GM21381 (cell line): Measurements from ENCODE around the gene OR6X1.

Experiments
- ATAC-seq: cut with Tn5 transposase; IDR thresholded peaks from one replicate; pipeline ENCODE4 v1.9.1; 2021; ENCODE audit warnings: mild to moderate bottlenecking, moderate library complexity; ENCODE audit not compliant: unreplicated experiment

Gene OR6X1, protein sequence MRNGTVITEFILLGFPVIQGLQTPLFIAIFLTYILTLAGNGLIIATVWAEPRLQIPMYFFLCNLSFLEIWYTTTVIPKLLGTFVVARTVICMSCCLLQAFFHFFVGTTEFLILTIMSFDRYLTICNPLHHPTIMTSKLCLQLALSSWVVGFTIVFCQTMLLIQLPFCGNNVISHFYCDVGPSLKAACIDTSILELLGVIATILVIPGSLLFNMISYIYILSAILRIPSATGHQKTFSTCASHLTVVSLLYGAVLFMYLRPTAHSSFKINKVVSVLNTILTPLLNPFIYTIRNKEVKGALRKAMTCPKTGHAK

DNA sequence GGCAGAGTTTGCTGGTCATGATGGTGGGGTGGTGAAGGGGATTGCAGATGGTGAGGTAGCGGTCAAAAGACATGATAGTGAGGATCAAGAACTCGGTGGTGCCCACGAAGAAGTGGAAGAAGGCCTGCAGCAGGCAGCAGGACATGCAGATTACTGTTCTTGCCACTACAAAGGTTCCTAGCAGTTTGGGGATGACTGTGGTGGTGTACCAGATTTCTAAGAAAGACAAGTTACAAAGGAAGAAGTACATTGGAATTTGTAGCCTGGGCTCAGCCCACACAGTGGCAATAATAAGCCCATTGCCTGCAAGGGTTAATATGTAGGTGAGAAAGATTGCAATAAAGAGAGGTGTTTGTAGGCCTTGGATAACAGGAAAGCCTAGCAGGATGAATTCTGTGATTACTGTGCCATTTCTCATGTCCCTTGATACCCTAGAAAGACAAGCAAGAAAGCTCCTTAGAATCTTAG is at the start of gene OR6X1:
TSS of gene OR6X1 (minus strand) at position 418 of the 468 bp plus-strand sequence. CDS start at position 418, 0 bp downstream.
- no peak for ATAC-seq

DNA sequence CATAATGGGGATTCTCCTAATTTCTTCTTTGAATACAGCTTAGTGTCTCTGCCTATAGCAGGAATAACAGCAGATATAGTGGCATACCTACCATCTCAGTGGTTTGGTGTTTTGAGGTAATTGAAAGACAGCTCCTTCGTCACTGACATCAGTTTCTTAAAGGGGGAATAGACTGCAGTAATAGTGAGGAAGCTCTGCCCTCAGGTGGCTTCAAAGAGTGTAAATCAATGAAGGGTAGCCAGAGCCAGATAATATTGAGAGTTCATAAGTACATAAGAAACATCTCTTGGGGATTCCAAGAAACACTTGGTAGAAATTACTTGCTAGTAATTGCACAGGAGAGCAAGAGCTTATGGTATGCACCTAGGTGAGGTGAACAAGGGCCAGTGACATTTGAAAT is 47.4 kb upstream of the OR6X1 start:
- ATAC-seq, result no peak

DNA sequence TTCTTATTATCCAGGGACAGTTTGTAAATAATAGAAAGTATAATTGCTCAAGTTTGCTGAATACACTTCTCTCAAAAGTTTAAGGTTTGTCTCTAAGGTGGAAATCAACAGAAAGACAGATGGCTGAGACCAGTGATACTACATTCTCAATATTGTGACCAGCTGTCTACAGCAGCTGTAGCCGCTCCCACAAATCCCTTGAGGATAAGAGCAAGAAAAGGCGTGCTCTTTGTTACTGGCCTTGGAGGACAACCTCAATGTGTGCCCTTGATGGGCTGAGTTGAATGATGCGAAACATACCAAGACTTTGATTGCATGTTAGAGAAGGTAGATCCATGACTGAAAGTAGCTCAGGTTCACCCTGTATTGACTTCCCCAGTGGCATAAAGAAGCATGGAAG is 45.7 kb upstream of the OR6X1 start:
- no peak for ATAC-seq

DNA sequence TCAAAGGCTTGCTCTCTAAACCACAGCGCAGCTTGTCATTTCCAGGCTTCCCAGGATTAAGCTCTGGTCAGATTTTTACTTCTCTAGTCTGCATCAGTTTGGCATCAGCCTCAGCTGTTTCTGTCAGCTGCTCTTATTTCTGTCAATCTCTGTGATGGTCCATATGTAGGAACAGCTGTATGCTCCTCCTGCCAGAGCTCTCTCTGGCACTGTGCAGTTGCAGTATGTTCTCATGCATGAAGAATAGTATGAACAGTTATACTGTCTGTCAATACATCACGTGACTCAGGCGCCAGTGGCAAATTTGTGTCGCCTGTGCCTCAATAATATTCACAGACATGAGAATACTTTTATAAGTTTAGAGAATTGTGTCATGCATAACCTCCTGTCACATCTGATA is 45.1 kb upstream of the OR6X1 start:
- ATAC-seq, result no peak

DNA sequence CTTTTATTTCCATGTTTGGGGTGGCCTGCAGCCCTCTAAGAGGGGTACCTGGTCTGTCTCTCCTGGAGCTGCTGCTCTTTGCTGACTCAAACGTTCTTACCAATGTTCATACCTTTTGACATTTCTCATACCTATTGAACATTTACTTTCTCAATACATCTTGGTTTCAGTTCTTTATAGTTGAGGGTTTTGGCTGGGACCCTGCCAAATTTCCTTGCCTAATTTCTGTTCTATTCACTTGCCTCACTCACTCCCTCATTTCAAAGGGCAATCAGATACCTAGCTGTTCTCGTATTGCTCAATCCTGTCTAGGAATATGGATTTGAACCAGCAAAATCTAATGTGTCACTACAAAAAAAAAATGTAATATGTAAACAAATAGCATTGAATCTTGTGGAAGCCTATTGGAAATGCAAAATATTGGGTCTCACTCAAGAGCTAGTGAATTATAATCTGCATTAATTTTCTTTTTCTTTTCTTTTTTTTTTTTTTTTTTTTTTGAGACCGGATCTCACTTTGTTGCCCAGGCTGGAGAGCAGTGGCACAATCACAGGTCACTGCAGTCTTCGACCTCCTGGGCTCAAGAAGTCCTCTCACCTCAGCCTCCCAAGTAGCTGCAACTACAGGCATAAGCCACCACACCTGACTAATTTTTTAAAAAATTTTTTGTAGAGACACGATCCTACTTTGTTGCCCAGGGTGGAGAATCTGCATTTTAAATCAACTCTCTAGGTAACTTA is 44.4 kb upstream of the OR6X1 start:
- no peak for ATAC-seq

DNA sequence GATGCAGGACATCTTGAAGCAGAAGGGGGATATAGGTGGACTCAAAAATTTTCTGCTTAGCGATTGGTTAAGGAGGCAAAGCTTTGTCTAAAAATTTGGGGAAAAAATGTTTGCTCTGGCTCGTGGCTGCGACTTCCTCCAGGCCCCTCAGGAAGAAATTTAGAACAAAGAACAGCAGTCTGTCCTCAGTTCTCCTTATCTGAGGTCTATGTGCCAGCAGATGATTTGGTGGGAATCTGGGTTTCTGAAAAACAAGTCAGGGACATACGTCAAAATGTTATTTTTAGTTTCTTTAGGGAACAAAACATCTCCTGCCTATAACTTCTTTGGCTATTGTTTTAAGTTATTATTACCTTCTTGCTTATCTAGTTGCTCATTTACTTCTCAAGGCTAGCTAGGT is 43.8 kb upstream of the OR6X1 start:
- no peak for ATAC-seq

DNA sequence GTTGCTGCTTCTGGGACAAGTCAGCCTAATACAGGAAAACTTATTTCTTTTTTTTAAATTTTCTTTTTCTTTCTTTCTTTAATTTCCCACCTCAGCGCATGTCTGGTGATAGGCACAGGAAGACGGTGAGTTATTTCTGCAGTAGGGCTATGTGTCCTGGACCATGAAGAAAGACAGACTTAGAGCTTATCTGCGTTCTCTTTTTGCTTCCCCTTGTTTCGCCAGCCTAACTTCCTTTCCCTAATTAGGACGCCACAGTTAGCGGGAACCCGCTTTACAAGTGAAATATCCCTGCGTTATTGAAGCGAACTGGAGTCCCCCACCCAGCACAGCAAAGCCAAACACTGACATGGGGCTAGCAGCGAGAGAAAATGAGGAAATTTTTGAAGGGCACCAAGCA is 43.2 kb upstream of the OR6X1 start:
- ATAC-seq, result no peak

DNA sequence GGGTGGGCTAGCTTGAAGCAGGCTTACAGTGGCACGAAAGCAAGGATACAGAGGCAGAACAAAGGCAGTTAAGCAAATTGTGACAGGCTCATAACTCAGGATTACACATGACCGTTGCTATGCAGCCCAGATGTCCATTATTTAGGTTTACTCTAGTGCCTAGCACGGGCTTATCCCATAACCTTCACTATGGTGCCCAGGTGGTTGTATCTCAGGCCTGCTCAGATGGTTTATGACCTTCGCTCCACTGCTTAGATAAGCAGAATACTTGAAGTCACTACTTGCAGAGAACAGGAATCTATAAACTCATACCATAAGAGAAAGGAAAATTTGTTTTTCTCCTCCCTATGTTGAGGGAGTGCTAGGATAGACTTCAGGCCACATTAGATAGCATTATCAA is 42.8 kb upstream of the OR6X1 start:
- no peak for ATAC-seq

DNA sequence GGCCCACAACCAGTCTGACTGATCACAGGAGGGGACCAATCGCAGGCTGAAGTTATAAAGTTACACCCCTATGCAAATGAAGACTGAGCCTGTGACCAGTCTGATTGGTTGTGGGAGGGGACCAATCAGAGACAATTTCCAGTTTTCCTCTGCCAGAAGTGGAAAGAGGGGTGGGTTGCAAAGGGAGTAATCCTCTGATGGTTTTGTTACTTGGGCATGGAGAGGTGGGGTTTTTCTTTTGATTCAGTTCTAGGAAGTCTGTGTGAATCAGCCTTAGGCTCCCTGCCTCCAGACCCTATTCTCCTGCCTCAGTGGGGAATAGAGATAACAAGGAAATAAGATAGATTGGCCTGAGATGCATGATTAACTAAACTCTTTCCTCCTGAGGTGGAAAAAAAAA is 41.9 kb upstream of the OR6X1 start:
- no peak for ATAC-seq

DNA sequence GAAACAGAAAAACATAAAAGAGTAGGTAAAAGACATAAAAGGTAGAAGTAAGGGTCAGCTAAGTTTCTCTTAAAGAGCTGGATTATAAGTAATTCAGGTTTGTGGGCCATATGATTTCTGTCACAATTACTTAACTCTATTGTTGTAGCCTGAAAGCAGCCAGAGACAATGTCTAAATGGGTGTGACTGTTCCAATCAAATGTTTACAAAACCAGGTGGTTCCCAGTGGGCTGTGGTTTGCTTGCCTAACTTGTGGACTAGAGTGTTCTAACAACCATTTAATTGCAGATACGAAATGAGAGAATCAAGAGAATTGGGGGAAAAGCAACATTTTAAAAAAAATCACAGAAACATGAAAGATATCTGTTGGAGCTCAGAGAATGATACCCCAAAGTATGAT is 29.2 kb upstream of the OR6X1 start:
- ATAC-seq, result no peak

DNA sequence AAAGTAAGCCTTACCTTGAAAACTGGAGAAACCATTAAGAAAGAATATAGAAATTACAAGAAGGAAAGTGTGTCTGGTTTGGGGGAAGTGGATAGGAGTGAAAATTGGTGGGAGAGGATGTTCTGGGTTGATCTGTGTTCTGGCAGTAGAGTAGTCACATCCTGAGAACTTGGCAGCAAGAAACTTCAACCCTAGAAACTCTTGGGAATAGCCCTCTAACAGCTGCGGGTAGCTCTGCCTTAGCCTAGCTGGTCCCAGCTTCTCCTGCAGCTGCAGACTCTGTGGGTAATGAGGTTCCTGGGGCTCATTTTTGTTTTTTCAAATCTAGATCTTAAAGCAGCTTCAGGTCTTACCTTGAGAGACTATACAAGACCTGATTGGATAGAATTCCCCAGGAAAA is 24.2 kb upstream of the OR6X1 start:
- no peak for ATAC-seq

DNA sequence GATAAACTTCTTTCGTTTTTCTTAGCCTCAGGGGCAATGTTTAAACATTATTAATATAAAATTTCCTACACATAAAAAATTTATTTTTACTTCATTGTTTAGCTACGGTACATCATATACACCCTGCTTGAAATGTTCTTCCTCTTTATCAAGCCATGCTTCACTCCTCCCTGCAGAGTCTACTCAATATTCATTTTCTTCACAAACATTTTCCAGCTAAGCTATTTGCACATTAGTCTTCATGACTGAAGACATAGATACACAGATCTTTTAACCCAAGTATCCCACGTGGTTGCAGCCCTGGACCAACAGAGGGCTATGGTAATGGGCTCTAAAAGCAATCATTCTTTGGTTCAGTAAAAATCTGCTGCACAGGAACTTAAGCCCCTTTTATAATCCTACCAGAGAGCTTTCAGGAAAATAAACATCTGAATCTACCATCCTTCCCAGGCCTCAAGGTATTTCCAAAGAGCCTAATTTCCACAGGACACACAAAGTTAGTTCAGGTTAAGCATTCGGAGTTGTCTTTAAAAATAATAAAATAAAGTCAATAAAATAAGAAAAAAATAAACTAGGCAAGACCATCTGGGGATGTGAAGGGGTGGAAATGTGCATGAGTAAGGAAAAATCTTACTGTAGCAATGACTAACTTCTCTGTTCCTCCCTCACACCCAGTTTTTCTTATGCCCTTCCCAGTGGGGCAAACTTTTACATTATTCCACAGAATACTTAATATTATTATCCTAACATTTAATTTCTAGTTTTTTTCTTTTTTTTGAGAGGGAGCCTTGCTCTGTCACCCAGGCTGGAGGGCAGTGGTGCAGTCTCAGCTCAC is 21.6 kb upstream of the OR6X1 start:
- no peak for ATAC-seq

DNA sequence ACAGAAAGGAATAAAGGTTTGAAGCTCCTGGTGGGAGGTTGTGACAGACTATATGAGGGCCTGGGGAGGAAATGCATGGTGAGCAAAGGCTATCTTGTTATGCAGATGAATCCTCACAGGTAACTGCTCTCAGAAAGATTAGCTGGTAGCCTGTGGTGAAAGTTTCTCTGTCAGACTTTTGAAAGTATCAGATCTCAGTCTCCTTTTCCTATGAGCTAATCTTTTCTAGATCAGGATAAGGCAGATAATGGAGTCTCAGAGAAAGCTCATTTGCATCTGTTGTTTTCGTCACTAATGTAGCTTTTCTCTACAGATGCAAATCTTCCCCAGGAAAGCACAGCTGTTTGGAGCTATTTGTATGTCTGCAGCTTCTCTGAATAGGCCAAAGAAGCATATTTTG is 21.0 kb upstream of the OR6X1 start:
- no peak for ATAC-seq

DNA sequence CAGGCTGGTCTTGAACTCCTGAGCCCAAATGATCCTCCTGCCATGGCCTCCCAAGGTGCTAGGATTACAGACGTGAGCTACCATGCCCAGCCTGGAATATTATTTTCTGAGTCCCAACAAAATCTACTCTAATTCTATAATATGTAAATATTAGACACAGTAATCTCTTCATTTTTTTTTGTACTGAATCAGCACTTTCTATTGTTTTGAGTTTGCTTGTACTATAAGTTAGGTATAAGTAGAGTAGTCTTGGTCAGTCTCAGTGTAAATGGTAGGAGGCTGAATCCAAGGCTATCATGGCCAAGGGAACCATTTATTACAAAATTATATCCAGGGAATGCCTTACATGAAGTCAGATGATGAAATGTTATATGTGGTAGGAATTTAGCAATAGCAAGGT is 19.6 kb upstream of the OR6X1 start:
- no peak for ATAC-seq

DNA sequence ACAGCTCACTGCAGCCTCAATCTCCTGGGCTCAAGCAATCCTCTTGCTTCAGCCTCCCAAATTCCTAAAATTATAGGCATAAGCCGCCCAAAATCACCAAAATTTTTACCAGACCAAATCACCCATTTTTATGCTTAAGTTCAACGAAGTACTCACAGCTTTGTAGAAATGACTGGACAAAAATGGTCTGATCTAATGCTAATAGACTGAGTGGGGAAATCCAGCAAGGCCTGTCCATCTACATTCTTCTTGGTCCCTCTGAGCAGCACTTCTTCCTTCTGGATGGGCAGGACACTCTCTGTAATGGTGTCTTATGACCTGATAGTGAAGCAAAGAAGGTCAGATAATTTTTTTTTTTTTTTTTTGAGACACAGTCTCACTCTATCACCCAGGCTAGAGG is 18.7 kb upstream of the OR6X1 start:
- ATAC-seq, result no peak

DNA sequence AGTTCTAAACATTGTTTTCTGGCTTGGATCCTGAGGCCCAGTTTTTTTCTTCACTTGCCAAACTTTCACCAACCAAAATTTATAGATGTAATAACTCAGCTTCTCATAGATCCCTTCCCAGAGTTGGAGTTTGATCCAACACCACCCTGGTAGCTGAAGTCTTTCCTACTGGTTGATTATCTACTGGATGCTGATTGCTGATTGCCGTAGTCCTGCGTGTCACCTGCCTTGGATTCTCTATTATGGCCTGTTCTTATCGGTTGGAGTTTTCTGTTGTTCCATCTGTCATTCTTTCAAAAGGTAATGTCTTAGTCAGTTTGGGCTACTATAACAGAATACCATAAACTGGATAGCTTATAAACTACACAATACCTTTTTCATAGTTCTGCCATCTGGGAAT is 17.3 kb upstream of the OR6X1 start:
- no peak for ATAC-seq

DNA sequence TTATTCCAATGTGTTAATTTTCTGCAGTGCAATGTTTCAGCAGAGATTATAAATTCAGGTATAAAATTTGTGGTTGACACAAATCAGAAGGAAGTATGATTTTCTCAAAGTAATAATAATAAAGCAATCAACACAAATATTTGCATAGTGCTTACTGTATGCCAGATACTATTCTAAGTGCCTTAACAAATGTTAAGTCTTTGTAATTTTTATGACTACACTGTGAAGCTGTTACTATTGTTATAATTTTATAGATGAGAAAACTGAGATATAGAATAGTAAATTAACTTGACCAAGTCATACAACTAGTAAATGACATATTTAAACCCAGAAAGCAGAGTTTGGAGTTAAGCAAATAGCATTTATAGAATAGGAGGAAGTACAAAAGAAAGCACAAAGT is 16.4 kb upstream of the OR6X1 start:
- no peak for ATAC-seq

DNA sequence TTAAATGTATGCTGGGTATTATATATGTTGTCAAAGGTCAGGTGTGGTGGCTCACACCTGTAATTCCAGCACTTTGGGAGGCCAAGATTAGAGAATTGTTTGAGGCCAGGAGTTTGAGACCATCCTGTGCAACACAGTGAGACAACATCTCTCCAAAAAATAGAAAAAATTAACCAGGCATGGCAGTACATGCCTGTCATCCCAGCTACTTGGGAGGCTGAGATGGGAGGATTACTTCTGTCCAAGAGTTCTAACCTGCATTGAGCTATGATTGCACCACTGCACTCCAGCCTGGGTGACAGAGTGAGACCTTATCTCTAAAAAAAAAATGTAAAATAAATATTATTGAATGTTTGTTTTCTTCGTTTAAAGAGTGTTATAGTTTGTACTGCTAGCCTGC is 11.3 kb upstream of the OR6X1 start:
- ATAC-seq, result no peak

DNA sequence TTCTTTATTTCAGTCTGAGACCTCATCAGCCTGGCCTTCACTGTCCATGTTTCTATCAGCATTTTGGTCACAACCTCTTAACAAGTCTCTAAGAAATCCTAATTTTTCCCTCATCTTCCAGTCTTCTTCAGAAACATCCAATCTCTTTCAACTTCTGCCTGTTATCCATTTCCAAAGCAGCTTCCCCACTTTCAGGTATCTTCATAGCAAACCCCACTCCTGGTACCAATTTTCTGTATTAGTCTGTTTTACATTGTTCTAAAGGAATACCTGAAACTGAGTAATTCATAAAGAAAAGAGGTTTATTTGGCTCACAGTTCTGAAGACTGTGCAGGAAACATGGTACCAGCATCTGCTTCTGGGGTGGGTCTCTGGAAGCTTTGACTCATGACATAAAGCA is 8.1 kb upstream of the OR6X1 start:
- ATAC-seq, result no peak

DNA sequence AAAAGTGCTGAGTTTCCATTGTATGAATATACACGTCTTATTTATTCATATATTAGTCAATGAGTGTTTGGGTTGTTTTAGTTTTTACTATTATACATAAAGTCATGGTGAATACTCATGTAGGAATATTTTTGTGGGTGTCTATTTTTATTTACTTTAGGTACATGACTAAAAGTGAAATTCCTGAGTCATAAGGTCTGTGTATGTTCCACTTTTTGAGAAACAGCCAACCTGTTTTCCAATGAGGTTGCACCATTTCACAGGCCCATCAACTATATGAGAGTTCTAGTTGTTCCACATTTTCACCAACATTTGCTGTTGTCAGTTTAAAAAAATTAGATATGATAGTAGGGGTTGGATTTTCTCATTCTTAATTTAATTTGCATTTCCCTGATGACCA is 6.6 kb upstream of the OR6X1 start:
- peak; percentile 64 for ATAC-seq

DNA sequence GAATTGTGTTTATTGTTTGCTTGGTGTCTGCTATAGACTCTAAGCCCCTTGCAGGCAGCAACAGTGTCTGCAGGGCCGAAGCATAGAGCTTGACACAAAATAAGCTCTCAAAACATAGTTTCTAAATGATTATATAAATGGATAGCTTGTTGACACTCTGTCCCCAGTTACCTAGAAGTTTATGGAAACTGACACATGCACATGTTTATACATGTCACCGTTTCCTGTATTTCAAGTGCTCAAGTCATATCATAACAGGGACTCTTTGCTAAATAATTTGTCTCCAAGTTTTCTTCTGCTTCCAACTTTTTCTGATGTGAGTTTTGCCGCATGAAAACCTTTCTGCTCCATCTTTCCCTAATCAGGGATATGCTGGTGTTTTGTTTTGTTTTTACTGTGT is 3.7 kb upstream of the OR6X1 start:
- no peak for ATAC-seq

DNA sequence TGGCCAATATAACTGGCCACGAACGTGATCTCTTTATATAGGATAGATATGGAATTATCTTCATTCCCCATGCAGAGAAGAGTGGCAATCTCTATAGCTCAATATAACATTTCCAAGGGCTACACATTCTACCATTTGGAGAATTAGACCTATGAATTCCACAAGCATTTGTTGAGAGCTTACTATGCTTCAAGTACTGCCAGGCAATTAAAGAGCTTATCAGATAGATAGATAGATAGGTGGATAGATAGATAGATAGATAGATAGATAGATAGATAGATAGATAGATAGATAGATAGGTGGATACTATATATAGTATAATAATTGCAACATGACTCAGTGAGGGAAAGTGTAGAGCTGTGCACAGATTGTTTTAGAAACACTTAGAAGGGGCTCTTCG is 1.5 kb upstream of the OR6X1 start:
- no peak for ATAC-seq
